Activated T-cell treated with anti-CD3 and anti-CD28 coated beads, Interleukin-2, amount 50 U/mL, for 1 hour (primary cell): ENCODE results near the gene COG5.

Source experiments
- DNase-seq: peaks from one replicate; pipeline ENCODE4 v3.0.0-alpha.2; 2020

COG5 gene

DNA sequence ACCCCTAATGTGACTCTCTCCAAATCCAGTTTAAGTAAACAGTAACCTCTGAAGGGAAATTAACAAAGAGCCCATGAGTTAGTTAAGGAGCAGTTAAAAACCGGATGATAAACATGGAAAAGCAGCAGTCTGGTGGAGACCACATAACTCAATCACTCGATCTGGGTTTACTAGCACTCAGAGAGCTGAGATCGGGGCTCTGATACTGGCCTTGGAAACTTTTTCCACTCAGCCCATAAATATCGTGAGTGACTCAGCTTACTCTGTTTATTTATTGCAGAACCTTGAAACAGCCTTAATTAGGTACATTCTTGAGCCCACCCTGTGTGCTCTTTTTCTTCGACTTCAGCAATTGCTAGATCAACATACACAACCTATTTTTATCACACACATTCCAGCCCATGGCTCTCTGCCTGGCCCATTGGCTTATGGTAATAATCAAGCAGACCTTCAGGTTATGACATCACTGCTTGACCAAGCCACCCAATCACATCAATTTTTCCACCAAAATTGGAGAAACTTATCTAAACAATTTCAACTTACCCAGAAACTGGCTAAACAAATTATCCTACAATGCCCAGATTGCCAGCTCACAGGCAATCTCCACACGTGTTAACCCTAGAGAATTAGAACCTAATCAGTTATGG, 176.0 kb downstream of the COG5 start:
- no peak for DNase-seq

DNA sequence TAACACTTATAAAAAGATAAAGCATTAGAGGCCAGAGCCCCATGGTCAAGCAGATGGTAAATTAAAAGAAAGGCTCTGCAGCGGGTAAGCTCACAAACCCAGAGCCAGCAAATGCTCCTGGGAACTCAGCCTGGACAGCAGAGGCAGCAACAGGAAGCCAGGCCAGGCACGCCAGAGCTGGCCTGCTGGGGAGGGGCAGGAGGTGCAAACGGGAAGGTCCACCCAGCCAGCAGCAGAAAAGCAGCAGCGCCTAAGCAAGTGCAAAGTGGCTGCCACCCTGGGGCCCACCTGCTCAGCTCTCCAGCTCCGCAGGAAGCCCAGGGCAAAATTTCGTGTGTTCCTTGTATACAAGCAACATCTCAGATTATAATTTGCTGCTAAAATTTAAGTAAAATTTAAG, 176.6 kb downstream of the COG5 start:
- DNase-seq = no peak

DNA sequence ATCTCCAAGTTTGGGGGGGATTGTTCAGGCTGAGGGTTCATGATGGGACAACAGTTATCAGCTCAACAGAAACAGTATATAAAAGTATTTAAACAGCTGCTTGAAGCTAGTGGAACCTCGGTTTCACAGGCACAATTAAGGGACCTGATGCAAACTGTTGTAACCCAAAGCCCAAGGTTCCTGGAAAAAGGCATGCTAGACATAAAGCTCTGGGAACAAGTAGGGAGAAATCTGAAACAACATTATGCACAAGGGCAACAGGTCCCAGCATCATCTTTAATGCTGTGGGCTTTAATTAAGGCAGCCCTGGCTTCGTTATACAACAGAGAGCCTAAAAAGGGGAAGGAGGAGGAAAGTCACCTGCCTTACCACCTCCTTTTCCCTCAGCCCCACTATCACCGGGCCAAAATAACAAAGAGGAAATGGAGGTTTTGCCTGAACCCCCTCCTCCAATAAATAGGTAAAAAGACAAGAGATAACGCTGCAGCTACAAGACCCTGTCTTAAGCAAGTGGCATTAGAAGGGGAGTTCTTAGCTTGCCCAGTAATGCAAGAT, 177.1 kb downstream of the COG5 start:
- DNase-seq = no peak

DNA sequence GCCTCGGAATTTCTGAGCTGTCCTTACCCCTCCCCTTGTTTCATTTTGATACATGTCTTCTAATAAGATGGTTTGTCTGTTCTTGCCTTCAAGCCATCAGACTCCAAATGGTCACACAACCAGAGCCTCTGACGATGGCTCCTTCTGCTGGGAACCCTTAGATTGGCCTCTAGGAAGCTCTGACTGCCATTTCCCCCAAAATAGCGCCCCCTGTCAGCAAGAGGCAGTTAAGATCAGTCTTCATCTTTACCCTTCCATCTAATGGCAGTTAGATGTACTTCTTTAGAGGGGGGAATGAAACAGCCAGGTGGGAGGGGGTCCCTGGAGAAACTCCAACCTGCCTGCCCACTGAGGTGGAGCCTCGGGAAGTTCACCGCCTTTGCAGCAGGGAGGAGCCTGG, 179.7 kb downstream of the COG5 start:
- no peak for DNase-seq

DNA sequence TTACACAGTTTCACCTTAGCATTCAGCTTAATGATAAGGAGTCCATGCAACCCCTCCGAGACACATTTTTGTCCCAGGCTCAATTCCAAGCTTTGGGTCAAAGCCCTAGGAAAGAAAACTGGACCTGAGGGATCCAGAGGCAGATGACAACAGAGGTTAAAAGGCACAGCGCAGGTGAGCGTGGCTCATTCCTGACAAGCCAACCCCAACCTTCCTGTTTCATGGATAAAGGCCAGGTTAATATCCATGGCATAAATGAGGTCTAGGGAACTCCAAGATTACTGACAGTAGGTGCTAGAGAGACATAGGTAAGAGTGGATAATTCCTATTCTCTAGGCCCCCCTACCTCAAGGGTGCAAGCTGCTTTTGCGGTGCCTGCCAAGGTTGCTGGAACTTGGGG, 180.5 kb downstream of the COG5 start:
- no peak for DNase-seq

DNA sequence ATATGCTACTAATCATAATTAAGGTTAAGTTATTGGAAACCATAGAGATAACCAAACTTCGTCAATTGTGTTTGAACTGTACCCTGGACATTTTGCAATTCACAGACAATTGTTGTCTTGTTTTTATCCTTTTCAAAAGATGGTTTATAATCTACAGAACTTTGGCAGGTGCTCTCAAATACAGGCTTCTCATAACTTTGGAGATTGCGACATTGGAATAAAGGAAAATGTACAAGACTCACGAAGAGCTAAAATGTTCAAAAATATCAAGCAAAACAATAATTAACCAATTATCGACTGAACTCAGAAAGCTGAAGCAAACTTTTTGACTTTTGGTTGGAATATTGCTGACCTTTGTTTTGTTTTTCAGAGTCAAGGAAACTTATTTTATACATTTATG, 182.3 kb downstream of the COG5 start:
- no peak for DNase-seq

DNA sequence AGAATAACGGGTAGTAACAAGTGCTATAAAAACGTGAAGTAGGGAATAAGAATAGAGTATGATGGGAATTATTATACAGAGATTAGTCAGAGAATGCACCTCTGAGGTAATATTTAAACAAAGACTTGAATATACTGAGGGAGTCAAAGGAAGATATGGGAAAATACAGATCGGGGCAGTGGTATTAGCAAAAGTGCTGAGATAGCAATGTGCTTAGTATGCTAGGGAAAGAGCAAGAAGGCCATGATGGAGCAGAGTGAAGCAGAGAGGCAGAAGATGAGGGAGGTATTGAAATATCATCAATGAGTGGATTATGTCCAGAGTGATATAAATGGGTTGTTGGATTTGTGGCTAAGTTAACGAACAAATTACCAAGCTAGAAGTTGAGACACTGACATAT, 190.4 kb downstream of the COG5 start:
- DNase-seq = no peak

DNA sequence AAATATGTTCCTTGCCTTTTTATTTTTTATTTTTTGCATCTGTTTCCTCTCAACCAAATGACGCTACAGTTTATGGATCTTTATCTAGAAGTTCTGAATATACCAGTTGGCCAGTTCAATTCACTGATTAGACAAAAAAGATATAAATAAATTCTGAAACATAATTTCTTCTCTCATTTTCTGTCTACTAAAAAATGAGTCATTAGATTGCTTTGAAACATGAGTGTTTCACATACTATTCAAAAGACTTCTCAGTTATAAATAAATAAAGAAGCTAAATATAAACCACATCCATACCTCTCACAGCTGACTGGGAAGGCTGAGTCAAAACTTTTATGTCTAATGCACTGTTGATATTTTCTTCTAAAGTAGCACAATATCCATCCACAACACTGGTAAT, 191.4 kb downstream of the COG5 start:
- no peak for DNase-seq

DNA sequence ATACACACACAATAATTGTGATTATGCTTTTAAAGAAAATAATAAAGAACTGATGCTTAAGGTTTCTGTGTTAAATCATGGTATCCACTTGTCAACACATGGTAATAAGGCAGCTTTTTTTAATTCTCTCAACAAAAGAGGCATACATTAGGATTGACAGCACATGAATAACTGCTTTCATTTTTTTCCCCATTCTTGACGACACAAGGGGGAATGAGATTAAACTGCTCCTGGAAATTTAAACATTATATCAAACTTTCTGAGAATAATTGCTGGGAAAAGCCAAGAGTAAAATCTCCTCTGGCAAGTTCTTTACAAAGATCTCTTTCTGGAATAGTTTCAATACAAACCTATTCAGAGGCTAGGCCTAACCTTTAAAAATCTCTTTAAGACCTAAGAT, 192.9 kb downstream of the COG5 start:
- no peak for DNase-seq

DNA sequence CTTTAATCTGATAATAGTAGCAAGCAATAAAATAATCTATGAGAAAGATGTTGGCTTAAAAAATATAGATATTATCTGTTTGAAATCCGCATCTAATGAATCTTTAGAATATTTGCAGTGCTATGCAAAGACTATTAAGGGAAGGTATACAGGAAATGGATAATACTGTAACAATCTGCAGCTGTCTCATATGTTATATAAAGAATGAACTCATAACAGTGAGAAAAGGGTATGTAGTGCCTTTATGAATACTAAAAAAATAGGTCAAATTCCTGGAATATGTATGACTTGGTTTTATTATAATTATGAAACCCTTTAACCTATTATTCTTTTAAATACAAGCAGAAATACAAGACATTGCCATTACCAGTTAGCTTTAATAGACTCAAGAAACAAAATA, 198.9 kb downstream of the COG5 start:
- DNase-seq = no peak

DNA sequence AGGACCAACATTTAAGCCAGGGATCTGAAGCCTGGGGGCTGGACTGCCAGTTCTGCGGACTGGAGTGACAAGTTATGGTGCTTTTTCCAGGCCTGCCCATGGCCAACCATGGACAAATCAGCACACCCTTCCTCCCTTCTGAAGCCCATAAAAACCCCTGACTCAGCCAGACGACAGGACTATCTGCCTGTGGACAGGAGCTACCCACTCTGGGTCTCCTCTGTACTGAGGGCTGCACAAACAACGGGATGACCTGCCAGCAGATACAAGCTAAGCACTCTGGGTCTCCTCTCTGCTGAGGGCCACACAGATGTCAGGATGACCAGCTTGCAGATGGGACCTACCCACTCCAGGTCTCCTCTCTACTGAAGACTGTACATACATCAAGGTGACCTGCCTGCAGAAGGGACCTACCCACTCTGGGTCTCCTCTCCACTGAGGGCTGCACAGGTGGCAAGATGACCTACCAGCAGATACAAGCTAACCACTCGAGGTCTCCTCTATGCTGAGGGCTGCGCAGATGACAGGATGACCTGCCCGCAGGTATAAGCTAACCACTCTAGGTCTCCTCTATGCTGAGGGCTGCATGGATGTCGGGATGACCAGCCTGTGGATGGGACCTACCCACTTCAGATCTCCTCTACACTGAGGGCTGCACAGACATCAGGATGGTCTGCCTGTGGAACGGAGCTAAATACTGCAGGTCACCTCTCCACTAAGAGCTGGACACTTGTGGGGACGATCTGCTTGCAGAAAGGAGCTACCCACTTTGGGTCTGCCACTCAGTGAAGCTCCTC, 204.0 kb downstream of the COG5 start:
- no peak for DNase-seq

DNA sequence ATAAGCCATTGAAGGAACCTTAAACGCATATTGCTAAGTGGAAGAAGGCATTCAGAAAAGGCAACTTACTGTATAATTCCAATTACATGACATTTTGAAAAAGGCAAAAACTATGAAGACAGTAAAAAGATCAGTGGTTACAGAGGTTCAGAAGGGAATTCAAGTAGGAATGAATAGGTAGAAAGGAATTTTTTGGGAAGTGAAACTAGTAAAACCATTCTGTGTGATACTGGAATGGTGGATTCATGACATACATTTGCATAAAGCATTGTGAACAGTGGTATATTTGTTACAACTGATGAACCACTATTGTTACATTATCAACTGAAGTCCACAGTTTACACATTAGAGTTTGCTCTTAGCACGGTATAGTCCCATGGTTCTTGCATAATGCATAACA, 208.1 kb downstream of the COG5 start:
- DNase-seq = no peak

DNA sequence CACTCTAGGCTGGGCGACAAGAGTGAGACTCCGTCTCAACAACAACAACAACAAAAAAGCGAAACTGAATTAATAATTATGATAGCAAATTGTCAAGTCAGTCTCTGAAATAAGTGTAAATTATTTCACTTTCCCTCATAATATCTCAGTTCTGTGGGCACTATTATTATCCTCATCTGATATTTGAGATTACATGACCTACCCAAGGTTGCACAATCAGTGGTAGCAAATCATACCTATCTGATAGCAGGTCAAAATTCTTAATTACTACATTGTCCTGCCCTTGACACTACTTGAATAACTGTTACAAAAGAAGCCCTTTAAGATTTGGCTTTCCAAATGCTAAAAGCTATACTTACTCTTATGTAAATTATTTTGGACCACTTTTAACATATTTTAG, 209.1 kb downstream of the COG5 start:
- no peak for DNase-seq

DNA sequence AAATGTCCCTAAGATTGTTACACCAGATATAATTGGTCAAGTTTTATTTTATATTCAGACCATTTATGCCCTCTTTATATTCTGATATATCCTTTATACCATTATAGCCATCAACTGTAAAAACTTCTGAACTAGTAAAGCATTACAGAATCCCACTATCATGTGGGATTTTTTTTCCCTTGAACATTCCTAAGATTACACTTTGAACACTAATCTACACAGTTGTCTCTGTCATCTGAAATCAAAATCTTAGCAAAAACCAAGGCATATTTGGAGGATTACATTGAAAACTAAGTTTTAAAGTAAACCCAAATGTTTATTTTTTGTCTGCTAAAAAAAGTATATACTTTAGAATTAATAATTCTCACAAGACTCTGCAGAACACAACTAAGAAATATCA, 210.0 kb downstream of the COG5 start:
- no peak for DNase-seq

DNA sequence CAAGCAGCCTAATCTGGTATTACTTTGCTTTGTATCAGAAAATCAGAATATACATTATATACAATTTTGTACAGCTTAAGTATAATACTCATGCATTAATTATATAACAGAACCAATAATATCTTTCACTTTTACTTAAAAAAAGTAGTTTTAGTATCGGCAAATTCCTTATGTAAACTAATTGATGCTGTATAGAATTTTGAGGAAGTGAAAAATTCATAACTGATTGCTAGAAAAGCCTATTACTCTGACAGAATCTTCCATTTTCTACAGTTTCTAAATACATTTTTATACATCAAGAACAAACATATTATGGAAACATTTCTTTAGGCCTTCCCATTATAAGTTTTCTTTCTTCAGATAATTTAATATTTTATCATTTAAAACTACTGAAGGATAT, 217.8 kb downstream of the COG5 start:
- no peak for DNase-seq

DNA sequence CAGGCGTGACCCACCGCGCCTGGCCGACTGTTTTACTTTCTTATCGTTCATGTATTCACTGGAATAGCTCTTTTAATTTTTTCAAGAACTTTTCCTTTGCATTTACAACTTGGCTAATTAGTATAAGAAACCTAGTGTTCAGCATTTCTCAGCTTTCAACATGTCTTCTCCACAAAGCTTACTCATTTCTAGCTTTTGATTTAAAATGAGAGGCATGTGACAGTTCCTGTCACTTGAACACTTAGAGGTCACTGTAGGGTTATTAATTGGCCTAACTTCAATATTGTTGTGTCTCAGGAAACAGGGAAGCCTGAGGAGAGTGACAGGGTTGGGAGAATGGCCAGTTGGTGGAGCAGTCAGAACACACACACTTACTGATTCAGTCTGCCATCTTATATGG, 218.9 kb downstream of the COG5 start:
- no peak for DNase-seq

DNA sequence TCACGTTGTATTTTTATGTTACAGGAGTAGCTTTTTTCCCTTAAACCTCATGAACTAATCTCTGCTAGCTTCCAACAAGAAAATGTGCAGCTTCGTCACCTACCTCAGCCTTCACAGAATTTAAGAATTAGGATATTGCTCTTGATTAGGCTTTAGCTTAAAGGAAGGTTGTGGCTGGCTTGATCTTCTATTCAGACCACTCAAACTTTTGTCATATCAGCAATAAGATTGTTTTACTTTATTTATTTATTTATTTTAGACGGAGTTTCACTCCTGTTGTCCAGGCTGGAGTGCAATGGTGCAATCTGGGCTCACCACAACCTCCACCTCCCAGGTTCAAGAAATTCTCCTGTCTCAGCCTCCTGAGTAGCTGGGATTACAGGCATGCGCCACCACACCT, 219.4 kb downstream of the COG5 start:
- no peak for DNase-seq

DNA sequence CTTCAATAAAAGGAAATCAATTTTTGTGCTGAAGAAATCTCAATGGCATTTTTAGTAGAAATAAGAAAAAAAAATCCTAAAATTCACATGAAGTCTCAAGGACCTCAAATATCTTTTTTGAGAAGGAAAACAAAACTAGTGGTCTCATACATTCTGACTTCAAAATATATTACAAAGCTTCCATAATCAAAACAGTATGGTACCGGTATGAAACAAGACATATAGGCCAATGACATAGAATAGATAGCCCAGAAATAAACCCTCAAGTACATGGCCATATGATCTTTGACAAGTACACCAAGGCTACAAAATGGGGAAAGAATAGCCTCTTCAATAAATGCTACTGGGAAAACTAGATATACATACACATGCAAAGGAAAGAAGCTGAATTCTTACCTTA, 225.6 kb downstream of the COG5 start:
- DNase-seq = no peak

DNA sequence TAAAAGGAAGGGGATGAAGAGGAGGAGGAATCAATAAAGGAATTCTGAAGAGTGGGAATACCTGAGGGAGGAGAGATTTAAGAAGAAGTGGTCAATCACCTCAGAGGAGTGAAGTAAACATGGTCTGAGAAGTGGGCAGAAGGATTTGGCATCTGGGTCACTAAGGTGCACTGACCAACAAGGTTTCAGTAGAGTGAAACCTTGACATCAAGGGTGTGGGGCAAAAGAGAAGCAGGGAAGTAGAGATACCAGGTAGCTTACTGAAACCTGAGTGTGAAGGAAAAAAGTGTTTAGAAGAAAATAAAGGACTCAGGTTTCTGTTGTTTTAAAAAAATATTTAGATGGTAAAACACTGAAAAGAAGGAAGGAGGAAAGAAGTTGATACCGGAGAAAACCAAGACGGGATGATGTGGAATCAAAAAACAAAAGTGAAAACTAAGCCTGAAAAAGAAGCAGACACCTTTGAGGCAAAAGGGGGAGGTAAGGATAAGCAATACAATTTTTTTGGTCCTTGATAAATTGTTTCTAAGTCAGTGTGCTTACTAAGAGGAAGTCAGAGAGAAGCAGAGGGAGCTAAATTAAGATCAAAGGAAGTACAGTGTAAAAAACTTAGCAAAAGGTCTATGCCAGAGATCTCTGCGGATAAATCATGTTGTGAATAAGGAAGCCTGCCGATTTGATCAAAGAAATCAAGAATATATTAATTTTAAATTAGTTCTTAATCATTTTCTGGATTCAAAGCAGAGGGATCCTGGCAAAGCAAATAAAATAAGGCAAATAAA, 231.0 kb downstream of the COG5 start:
- no peak for DNase-seq

DNA sequence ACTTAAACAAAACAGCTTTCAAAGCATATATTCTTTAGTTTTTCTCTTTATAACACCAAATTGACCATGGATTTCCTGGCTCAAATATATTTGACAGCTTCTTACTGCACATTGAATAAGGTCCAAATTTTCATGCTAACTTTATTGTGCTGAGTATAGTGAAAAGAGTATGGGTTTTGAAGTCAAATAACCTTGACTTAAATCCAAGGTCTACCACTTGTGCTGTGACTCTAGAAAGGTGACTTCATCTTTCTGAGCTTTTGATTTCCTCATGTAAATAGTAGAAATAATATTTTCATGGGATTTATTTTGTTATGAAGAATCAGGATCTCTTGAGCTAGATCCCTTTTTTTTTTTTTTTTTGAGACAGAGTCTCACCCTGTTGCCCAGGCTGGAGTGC, 233.2 kb downstream of the COG5 start:
- DNase-seq = no peak

DNA sequence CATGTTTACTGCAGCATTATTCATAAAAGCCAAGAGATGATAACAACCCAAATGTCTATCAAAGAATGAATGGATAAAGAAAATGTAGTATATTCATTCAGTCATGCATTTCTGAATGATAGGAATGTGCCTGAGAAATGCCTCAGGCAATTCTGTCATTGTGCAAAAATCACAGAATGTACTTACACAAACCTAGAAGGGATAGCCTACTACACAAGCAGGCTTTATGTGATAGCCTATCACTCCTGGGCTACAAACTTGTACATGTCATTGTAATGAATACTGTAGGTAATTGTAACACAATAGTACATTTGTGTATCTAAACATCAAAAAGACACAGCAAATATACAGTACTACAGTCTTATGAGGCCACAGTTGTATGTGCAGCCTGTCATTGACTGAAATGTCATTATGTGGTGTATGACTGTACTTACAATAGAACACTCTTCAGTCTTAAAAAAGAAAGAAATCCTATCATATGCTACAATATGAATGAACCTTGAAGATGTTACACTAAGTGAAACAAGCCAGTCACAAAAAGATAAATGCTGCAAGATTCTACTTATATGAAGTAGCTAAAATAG, 235.6 kb downstream of the COG5 start:
- DNase-seq = no peak

DNA sequence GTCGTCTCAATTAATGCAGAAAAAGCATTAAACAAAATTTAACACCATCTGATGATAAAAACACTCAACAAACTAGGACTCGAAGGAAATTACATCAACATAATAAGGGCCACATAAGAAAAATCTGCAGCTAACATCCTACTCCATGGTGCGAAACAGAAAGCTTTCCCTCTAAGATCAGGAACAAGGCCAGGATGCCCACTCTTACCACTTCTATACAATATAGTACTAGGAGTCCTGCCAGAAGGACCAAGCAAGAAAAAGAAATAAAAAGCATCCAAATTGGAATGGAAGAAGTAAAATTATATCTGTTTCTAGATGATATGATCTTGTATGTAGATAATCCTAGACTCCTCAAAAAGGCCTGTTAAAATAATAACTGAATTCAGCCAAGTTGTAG, 237.7 kb downstream of the COG5 start:
- DNase-seq = no peak

DNA sequence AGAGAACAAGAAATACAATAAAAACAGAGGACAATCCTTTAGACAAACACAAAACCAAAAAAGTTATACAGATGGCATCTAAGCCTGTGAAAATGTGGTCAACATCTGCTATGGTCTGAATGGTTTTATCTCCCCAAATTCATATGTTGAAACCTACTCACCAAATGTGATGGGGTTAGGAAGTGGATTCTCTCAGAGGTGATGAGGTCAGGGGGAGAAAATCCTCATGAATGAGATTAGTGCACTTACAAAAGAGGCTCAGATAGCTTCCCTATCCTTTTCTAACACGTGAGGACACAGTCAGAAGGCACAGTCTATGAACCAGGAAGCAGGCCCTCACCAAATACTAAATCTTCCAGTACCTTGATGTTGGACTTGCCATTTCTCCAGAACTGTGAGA, 241.7 kb downstream of the COG5 start:
- no peak for DNase-seq

DNA sequence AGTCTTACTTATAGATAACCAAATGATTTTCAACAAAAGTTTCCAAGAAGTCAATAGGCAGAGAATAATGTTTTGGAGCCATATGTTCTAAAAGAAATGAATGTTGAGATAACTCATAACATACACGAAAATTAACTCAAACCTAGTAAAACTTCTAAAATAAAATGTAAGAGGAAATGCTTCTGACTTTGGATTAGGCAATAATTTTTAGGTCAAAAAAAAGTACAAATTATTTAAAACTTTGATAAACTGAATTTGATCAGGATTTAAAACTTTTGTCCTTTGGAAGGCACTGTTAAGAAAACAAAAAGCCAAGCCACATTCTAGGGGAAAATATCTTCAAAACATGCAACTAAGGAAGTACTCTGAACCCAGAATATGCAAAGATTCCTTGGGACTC, 242.1 kb downstream of the COG5 start:
- no peak for DNase-seq
